IMR-90 (cell line): ENCODE measurements around the gene SQSTM1. TPM values are rescaled to one million over a fixed set of nuclear protein-coding genes. Genes with fewer than 3 reads are reported as not detected.

ENCODE experiments used
- ATAC-seq: fragments of 200-7000 bp; cut with Tn5 transposase; 2 replicates; pipeline ENCODE4 v1.9.1; 2020; ENCODE audit warnings: low read depth, mild to moderate bottlenecking, moderate library complexity
- BruUV-seq: library from RNA; stranded (reverse); fragments of 400-500 nt; replicated peaks from 2 replicates; lab custom pipeline; 2021; lab: Mats Ljungman, UMichigan
- CTCF ChIA-PET: fragments of 300-600 bp; formaldehyde crosslinking; extraction: SDS; loops from one replicate; lab custom pipeline; 2021; ENCODE audit warnings: antibody characterized with exemption; lab: Yijun Ruan, JAX
- POLR2A ChIA-PET: fragments of 300-600 bp; sonication (Branson Sonifier 250); formaldehyde crosslinking; loops from one replicate; lab custom pipeline; 2022; ENCODE audit warnings: antibody characterized with exemption; ENCODE audit not compliant: unreplicated experiment; lab: Charles Lee
- DNase-seq: peaks from one replicate; pipeline ENCODE4 v3.0.0; 2013
- H2AFZ ChIP-seq: replicated peaks from 2 replicates; pipeline ENCODE3; 2013; ENCODE audit warnings: low read length, mild to moderate bottlenecking; ENCODE audit not compliant: poor library complexity
- H2AK5ac ChIP-seq: 2 replicates; pipeline ENCODE4 v1.6.1; 2013; ENCODE audit warnings: low read depth, low read length, inconsistent platforms
- H2AK9ac ChIP-seq: replicated peaks from 2 replicates; pipeline ENCODE3; 2013; ENCODE audit warnings: mild to moderate bottlenecking, low read depth, low read length, moderate library complexity; ENCODE audit not compliant: poor library complexity
- H2BK120ac ChIP-seq: 2 replicates; pipeline ENCODE4 v1.6.1; 2013; ENCODE audit warnings: low read depth, low read length, inconsistent platforms
- H2BK15ac ChIP-seq: 3 replicates; pipeline ENCODE4 v1.6.1; 2013; ENCODE audit warnings: low read depth, low read length, inconsistent platforms
- H2BK20ac ChIP-seq: 2 replicates; pipeline ENCODE4 v1.6.1; 2013; ENCODE audit warnings: low read depth, mild to moderate bottlenecking, inconsistent platforms, low read length, moderate library complexity
- H2BK5ac ChIP-seq: 2 replicates; pipeline ENCODE4 v1.6.1; 2013; ENCODE audit warnings: mild to moderate bottlenecking, low read depth, low read length, inconsistent platforms; ENCODE audit not compliant: poor library complexity, severe bottlenecking
- H3K14ac ChIP-seq: replicated peaks from 2 replicates; pipeline ENCODE4 v1.6.1; 2013; ENCODE audit warnings: low read depth, low read length, inconsistent platforms
- H3K18ac ChIP-seq: 2 replicates; pipeline ENCODE4 v1.6.1; 2013; ENCODE audit warnings: low read depth, low read length, control low read depth
- H3K23ac ChIP-seq: 2 replicates; pipeline ENCODE4 v1.6.1; 2013; ENCODE audit warnings: low read depth, low read length, inconsistent platforms
- H3K27ac ChIP-seq: 2 replicates; pipeline ENCODE4 v1.5.1; 2013; ENCODE audit warnings: mild to moderate bottlenecking, control low read depth, low read length; ENCODE audit not compliant: insufficient read depth
- H3K27me3 ChIP-seq: 2 replicates; pipeline ENCODE4 v1.6.1; 2013; ENCODE audit warnings: low read length; ENCODE audit not compliant: control insufficient read depth, insufficient read depth
- H3K36me3 ChIP-seq: 2 replicates; pipeline ENCODE4 v1.6.1; 2013; ENCODE audit warnings: low read length, mixed read lengths; ENCODE audit not compliant: control insufficient read depth, insufficient read depth
- H3K4ac ChIP-seq: 2 replicates; pipeline ENCODE4 v1.6.1; 2013; ENCODE audit warnings: low read depth, low read length, inconsistent platforms
- H3K4me1 ChIP-seq: 2 replicates; pipeline ENCODE4 v1.6.1; 2013; ENCODE audit warnings: low read length, mixed read lengths; ENCODE audit not compliant: control insufficient read depth, insufficient read depth
- H3K4me2 ChIP-seq: 2 replicates; pipeline ENCODE4 v1.6.1; 2013; ENCODE audit warnings: low read depth, mild to moderate bottlenecking, control low read depth, low read length, moderate library complexity
- H3K4me3 ChIP-seq: 2 replicates; pipeline ENCODE4 v1.5.1; 2013; ENCODE audit warnings: low read depth, mild to moderate bottlenecking, control low read depth, low read length, moderate library complexity; ENCODE audit not compliant: insufficient read depth
- H3K56ac ChIP-seq: 2 replicates; pipeline ENCODE4 v1.6.1; 2013; ENCODE audit warnings: low read length, inconsistent platforms; ENCODE audit not compliant: insufficient read depth; ENCODE audit errors: extremely low read depth
- H3K79me1 ChIP-seq, 2 experiments: 2 replicates each; pipeline ENCODE4 v1.6.1; 2013; ENCODE audit warnings: low read length in 2 of 2, inconsistent platforms in 1 of 2, low read depth in 1 of 2
- H3K9ac ChIP-seq: 2 replicates; pipeline ENCODE4 v1.6.1; 2013; ENCODE audit warnings: low read depth, low read length, control low read depth
- H3K9me1 ChIP-seq: 2 replicates; pipeline ENCODE4 v1.6.1; 2013; ENCODE audit warnings: low read length, inconsistent platforms; ENCODE audit not compliant: insufficient read depth
- H3K9me3 ChIP-seq: 2 replicates; pipeline ENCODE4 v1.6.1; 2013; ENCODE audit warnings: low read length; ENCODE audit not compliant: control insufficient read depth, insufficient read depth
- H4K20me1 ChIP-seq: 2 replicates; pipeline ENCODE4 v1.6.1; 2013; ENCODE audit warnings: low read length, inconsistent platforms; ENCODE audit not compliant: insufficient read depth
- H4K5ac ChIP-seq: 2 replicates; pipeline ENCODE4 v1.6.1; 2013; ENCODE audit warnings: mild to moderate bottlenecking, low read depth, low read length, control low read depth
- H4K8ac ChIP-seq, 2 experiments: 2 replicates each; pipeline ENCODE4 v1.6.1; 2013; ENCODE audit warnings: low read depth in 2 of 2, low read length in 2 of 2, control low read depth in 1 of 2, inconsistent platforms in 1 of 2
- H4K91ac ChIP-seq: 2 replicates; pipeline ENCODE4 v1.6.1; 2013; ENCODE audit warnings: low read depth, low read length, inconsistent platforms; ENCODE audit not compliant: insufficient read depth
- BHLHE40 ChIP-seq: fragments of 150-350 bp; IDR thresholded peaks from 2 replicates; pipeline ENCODE4 v1.6.1; 2016; ENCODE audit warnings: mild to moderate bottlenecking, low read depth, low read length
- CEBPB ChIP-seq: IDR thresholded peaks from 2 replicates; pipeline ENCODE4 v1.6.1; 2012; ENCODE audit warnings: low read depth, low read length, improper control_type of control experiment
- CHD1 ChIP-seq: IDR thresholded peaks from 2 replicates; pipeline ENCODE4 v1.6.1; 2012; ENCODE audit warnings: low read depth, low read length, improper control_type of control experiment
- CTCF ChIP-seq: conservative IDR thresholded peaks from 2 replicates; pipeline ENCODE4 v1.5.1; 2012; ENCODE audit warnings: mild to moderate bottlenecking, low read depth, low read length, improper control_type of control experiment
- ELK1 ChIP-seq: fragments of 150-350 bp; IDR thresholded peaks from 2 replicates; pipeline ENCODE4 v1.6.1; 2016; ENCODE audit warnings: low read depth, mild to moderate bottlenecking, low read length, moderate library complexity, borderline replicate concordance
- FOS ChIP-seq: fragments of 150-350 bp; IDR thresholded peaks from 2 replicates; pipeline ENCODE4 v1.6.1; 2016; ENCODE audit warnings: low read depth, low read length
- MAFK ChIP-seq: IDR thresholded peaks from 2 replicates; pipeline ENCODE4 v1.6.1; 2012; ENCODE audit warnings: low read depth, low read length, improper control_type of control experiment
- MAZ ChIP-seq: IDR thresholded peaks from 2 replicates; pipeline ENCODE4 v1.6.1; 2012; ENCODE audit warnings: low read depth, mild to moderate bottlenecking, low read length, improper control_type of control experiment, moderate library complexity, borderline replicate concordance
- MXI1 ChIP-seq: IDR thresholded peaks from 2 replicates; pipeline ENCODE4 v1.6.1; 2012; ENCODE audit warnings: low read depth, mild to moderate bottlenecking, low read length, moderate library complexity, borderline replicate concordance
- NFE2L2 ChIP-seq: fragments of 150-350 bp; IDR thresholded peaks from 2 replicates; pipeline ENCODE4 v1.6.1; 2016; ENCODE audit warnings: low read depth, mild to moderate bottlenecking, low read length
- POLR2A ChIP-seq: IDR thresholded peaks from 2 replicates; pipeline ENCODE4 v1.6.1; 2012; ENCODE audit warnings: mild to moderate bottlenecking, low read depth, low read length
- RAD21 ChIP-seq: IDR thresholded peaks from 2 replicates; pipeline ENCODE4 v1.6.1; 2012; ENCODE audit warnings: low read length, improper control_type of control experiment
- RCOR1 ChIP-seq: IDR thresholded peaks from 2 replicates; pipeline ENCODE4 v1.6.1; 2012; ENCODE audit warnings: mild to moderate bottlenecking, low read length, improper control_type of control experiment; ENCODE audit not compliant: insufficient replicate concordance
- RFX5 ChIP-seq: IDR thresholded peaks from 2 replicates; pipeline ENCODE4 v1.8.0; 2012; ENCODE audit warnings: low read depth, mild to moderate bottlenecking, low read length, moderate library complexity
- SMC3 ChIP-seq: fragments of 150-350 bp; IDR thresholded peaks from 2 replicates; pipeline ENCODE4 v1.6.1; 2016; ENCODE audit warnings: low read depth, mild to moderate bottlenecking, antibody characterized with exemption, low read length, moderate library complexity
- WGBS, 2 experiments: methylation state at CpG; one replicate each; pipeline versions ENCODE4 v1.1.5 to v1.1.7; 2013; ENCODE audit warnings: missing lambda C conversion rate in 2 of 2; ENCODE audit not compliant: insufficient read length in 1 of 2; ENCODE audit errors: extremely low coverage in 2 of 2; 5-methylcytosine and 5-hydroxymethylcytosine counted together
- dilution Hi-C: fragments of 300-500 bp; cut with HindIII; formaldehyde crosslinking; loops from one replicate; pipeline ENCODE4 v1.14.3; 2018; ENCODE audit warnings: low sequenced_read_pairs; ENCODE audit not compliant: unreplicated experiment
- in situ Hi-C: fragments of 300-500 bp; cut with MboI; formaldehyde crosslinking; loops from 3 replicates; pipeline ENCODE4 v1.14.3; 2019; ENCODE audit warnings: low sequenced_read_pairs, inconsistent platforms, mixed read lengths
- intact Hi-C: fragments of 100-400 bp; cut with micrococcal nuclease; formaldehyde crosslinking; loops from 2 replicates; pipeline ENCODE4 v1.10.0; 2022
- polyA plus RNA-seq, 3 experiments: library from polyadenylated mRNA; depleted of rRNA; stranded (reverse); fragments of >200 nt; gene quantifications; 2 replicates each; pipeline ENCODE4 v1.2.3, GENCODE V29; 2012; ENCODE audit warnings: low replicate concordance in 1 of 3
- total RNA-seq: library from RNA; depleted of rRNA; stranded (reverse); fragments of >200 nt; gene quantifications from 2 replicates; pipeline ENCODE4 v1.2.3, GENCODE V29; 2012

The SQSTM1 gene
- total and polyA plus RNA-seq, 2 of the 4 experiments (the other 2 are of a cell fraction): 152 to 184 TPM

GRCh38 chr5:179866241-179867078, 45.8 kb downstream of the SQSTM1 start:
- Histone ChIP-seq H3K14ac (no peak overlapping the region), H3K23ac (no peak overlapping the region), H2AK9ac (no peak overlapping the region), H3K79me1 (no peaks in the 10 kb centered on the region; a peak in 1 of 4 replicates), H3K56ac (no peak overlapping the region), H3K36me3 (peaks cover 73% of the 10 kb centered on the region), H3K18ac (no peak overlapping the region), H2AFZ (no peak overlapping the region), H2BK120ac (no peak overlapping the region), H3K4me1 (no peaks in the 10 kb centered on the region), H3K4me3 (no peak overlapping the region), H4K5ac (no peak overlapping the region), H4K8ac (no peak overlapping the region), H3K9ac (no peak overlapping the region), H2BK5ac (no peak overlapping the region), H3K27me3 (no peaks in the 10 kb centered on the region), H3K4ac (no peak overlapping the region), H3K9me1 (peaks cover 4% of the 10 kb centered on the region; the same call in 1 of the 2 replicates), H2BK20ac (no peak overlapping the region), H3K9me3 (peaks cover 5% of the 10 kb centered on the region; the same call in 1 of the 2 replicates), H3K4me2 (no peak overlapping the region), H3K27ac (no peak overlapping the region), H2BK15ac (no peak overlapping the region), H2AK5ac (no peak overlapping the region), H4K20me1 (no peaks in the 10 kb centered on the region), H4K91ac (no peak overlapping the region)
- POLR2A ChIA-PET: no interaction called here
- intact Hi-C loops: no loop called here
- in situ Hi-C loops: no loop called here
- WGBS, 2 experiments: 91% methylated on average over 14 of the region's 21 CpGs; no CpG with 5 or more reads in 1 of the 2 experiments
- dilution Hi-C loops: no loop called here
- BruUV-seq: no TSS peak
- DNase-seq: no peak
- CTCF ChIA-PET: no interaction called here
- ATAC-seq: no peak
- TF ChIP-seq RCOR1: no peak
- no peak for TF ChIP-seq CEBPB
- TF ChIP-seq MAZ: no peak
- no peak for TF ChIP-seq FOS
- TF ChIP-seq RAD21: no peak
- TF ChIP-seq MXI1: no peak
- TF ChIP-seq ELK1: no peak
- no peak for TF ChIP-seq CHD1
- no peak for TF ChIP-seq NFE2L2
- TF ChIP-seq RFX5: no peak
- TF ChIP-seq CTCF: no peak
- no peak for TF ChIP-seq SMC3
- no peak for TF ChIP-seq MAFK
- no peak for TF ChIP-seq BHLHE40
- no peak for TF ChIP-seq POLR2A
